Astrocyte (in vitro differentiated cells and primary cell): ENCODE data around the gene FICD.

Experiments used
- CTCF ChIP-seq: IDR thresholded peaks from 2 replicates; pipeline ENCODE4 v1.5.1; 2011; ENCODE audit warnings: low read depth, mild to moderate bottlenecking, inconsistent platforms, low read length, moderate library complexity; ENCODE audit not compliant: insufficient read depth
- EZH2 ChIP-seq: IDR thresholded peaks from 2 replicates; pipeline ENCODE4 v1.6.1; 2012; ENCODE audit warnings: mild to moderate bottlenecking, low read length, inconsistent platforms; ENCODE audit not compliant: insufficient read depth

- TF ChIP-seq CTCF, result no peak
- no peak for TF ChIP-seq EZH2
Measured at GRCh38 chr12:108473400-108474055, 41.5 kb upstream of the FICD start.
